Measurements from ENCODE around the gene CNOT3. TPM values are rescaled to one million over a fixed set of nuclear protein-coding genes. Genes with fewer than 3 reads are reported as not detected.
"Not testable (repeated sequence)": the region's sequence is repeated elsewhere in the genome, so short reads cannot be mapped to it uniquely, and the experiment has no call there.

CNOT3 gene
- 53.2 and 64.6 TPM in 2 replicates for total RNA-seq

- H3K4me3 Mint-ChIP-seq = peak within 1 kb of the TSS; percentile 85
- ATAC-seq (ENCODE audit: low read depth) (no peak), DNase-seq (no peak)
- ChIA-PET POLR2A (interaction anchor here (0.5 to 3.8 kb wide), 17 partner anchors 13 to 1462 kb away, joined by 3 to 69 read pairs (median 5); partner anchors contain the start of genes FIZ1, LENG1, LENG8 and LENG9), CTCF (interaction anchor here (0.9 to 1.7 kb wide), 2 partner anchors 24 to 51 kb away, joined by 3 to 8 read pairs; partner anchors contain the start of gene MBOAT7)
- H3K36me3 Mint-ChIP-seq (ENCODE audit: low read depth) = peaks cover 32% of the 10 kb centered on the region
- H3K9me3 Mint-ChIP-seq = no peaks in the 10 kb centered on the region
- no peak for TF ChIP-seq CTCF (IDR thresholded peaks at IDR 0.05)
- H3K27ac Mint-ChIP-seq = peak within 1 kb of the TSS; percentile 90
- intact Hi-C loops (cut with micrococcal nuclease) = loop anchor here (1.0 to 2.0 kb wide), 8 partner anchors 21 to 1247 kb away; partner anchors contain the start of genes LENG1, MYADM, NDUFA3 and PRPF31
- no peaks in the 10 kb centered on the region for H3K27me3 Mint-ChIP-seq
- peaks cover 51% of the 10 kb centered on the region for H3K4me1 Mint-ChIP-seq
Observed at GRCh38 chr19:54137699-54138488, at the start of gene CNOT3. TSS of gene CNOT3 (plus strand) at chr19:54137762. CDS start at chr19:54142979, 5,217 bp downstream.

DNA sequence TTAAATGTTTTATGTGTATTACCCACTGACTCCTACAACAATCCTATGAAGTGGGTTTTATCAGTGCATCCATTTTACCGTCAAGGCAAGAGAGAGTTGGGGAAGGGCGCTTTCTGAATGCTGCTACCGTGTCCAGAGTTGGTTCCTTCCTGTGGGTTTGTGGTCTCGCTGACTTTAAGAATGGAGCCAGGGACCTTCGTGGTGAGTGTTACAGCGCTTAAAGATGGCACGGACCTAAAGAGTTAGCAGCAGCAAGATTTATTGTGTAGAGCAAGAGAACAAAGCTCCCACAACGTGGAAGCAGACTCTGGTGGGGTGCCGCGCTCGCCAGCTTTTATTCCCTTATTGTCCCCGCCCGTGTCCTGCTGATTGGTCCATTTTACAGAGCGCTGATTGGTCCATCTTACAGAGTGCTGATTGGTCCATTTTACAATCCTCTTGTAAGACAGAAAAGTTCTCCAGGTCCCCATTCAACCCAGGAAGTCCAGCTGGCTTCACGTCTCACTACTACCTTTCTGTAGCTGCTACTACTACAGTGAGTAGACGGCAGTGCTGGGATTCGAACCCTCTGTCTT, 43.0 kb upstream of the CNOT3 start:
- Mint-ChIP-seq H3K9me3 (peaks cover 3% of the 10 kb centered on the region), H3K27me3 (peaks cover 12% of the 10 kb centered on the region), H3K27ac (no peak overlapping the region), H3K36me3 (ENCODE audit: low read depth) (no peaks in the 10 kb centered on the region), H3K4me1 (peaks cover 9% of the 10 kb centered on the region), H3K4me3 (peak overlapping the region; percentile 15)
- ChIA-PET CTCF (no interaction called here), POLR2A (interaction anchor here (0.6 to 1.4 kb wide), 2 partner anchors 112 to 163 kb away, joined by 3 to 6 read pairs; no protein-coding TSS in a partner anchor)
- no peak for TF ChIP-seq CTCF (IDR thresholded peaks at IDR 0.05)
- intact Hi-C loops (cut with micrococcal nuclease) = no loop called here
- no peak for DNase-seq
- ATAC-seq (ENCODE audit: low read depth) = no peak

DNA sequence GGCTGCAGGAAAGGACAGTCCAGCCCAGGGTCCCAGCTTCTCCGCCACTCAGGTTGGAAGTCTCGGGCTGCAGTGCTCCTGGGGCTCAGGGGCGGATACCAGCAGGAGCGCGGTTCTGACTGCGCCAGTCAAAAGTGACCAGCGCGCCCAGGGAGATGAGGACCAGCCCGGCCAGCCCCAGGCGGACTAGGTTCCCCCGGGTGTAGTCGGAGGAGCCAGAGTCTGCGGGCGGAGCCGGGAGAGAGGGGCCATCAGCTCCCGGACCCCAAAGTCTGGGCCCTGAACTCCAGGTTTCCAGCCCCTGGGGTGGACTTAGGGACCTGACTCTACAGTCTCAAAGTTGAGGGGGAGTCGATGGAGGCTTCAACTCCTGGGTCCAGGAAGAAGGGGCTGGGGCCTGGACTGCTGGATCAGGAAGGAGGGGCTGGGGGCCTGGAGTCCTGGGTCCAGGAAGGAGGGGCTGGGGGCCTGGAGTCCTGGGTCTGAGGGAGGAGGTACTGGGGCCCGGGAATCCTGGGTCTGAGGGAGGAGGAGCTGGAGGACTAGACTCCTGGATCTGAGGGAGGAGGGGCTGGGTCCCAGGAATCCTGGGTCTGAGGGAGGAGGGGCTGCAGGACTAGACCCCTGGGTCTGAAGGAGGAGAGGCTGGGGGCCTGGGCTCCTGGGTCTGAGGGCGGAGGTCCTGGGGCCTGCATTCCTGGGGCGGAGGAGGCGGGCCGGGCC, 42.3 kb upstream of the CNOT3 start:
- POLR2A ChIA-PET = interaction anchor here (0.6 to 1.4 kb wide), 5 partner anchors 20 to 163 kb away, joined by 3 to 6 read pairs (median 3); partner anchors contain the start of genes PRPF31 and TFPT

DNA sequence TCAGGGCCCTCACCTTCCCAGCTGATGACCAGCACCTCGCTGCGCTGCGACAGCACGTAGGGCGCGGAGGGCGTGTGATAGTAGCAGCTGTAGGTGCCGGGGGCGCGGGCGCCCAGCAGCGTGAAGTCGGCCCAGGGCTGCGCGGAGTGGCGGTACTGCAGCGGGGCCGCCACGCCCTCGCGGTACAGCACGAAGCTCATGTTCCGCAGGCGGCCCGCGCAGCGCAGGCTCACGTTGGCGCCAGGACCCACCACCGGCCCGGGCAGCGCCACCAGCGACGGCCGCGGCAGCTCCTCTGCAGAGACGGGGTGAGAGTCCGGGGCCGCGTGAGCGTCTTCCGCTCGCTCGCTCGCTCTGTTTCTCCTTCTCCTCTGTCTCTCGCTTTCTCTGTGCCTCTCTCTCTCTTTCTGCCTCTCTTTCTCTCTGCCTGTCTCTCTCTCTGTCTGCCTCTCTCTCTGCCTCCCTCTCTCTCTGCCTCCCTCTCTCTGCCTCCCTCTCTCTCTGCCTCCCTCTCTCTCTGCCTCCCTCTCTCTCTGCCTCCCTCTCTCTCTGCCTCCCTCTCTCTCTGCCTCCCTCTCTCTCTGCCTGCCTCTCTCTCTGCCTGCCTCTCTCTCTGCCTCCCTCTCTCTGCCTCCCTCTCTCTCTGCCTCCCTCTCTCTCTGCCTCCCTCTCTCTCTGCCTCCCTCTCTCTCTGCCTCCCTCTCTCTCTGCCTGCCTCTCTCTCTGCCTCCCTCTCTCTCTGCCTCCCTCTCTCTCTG, 41.5 kb upstream of the CNOT3 start:
- intact Hi-C loops (cut with micrococcal nuclease); H3K36me3 Mint-ChIP-seq (ENCODE audit: low read depth); H3K9me3 Mint-ChIP-seq; H3K4me1 Mint-ChIP-seq; H3K27ac Mint-ChIP-seq: not testable (repeated sequence)
- ChIA-PET CTCF (interaction anchor here (0.9 kb wide), 1 partner anchor 303 kb away, joined by 3 read pairs; no protein-coding TSS in a partner anchor), POLR2A (interaction anchor here (0.7 to 1.3 kb wide), 4 partner anchors 12 to 70 kb away, joined by 3 to 16 read pairs (median 4); partner anchors contain the start of genes PRPF31 and TFPT)
- ATAC-seq (ENCODE audit: low read depth) = peak; percentile 85
- DNase-seq = peak; percentile 44
- H3K4me3 Mint-ChIP-seq = peak overlapping the region; percentile 72
- H3K27me3 Mint-ChIP-seq = peaks cover 12% of the 10 kb centered on the region

More for the DNA sequence above, 42.3 kb upstream of the CNOT3 start:
- intact Hi-C loops (cut with micrococcal nuclease) = no loop called here
- ATAC-seq (ENCODE audit: low read depth) = no peak
- H3K9me3 Mint-ChIP-seq = peaks cover 3% of the 10 kb centered on the region
- H3K4me1 Mint-ChIP-seq = peaks cover 9% of the 10 kb centered on the region
- H3K36me3 Mint-ChIP-seq (ENCODE audit: low read depth) = no peaks in the 10 kb centered on the region
- DNase-seq = no peak
- no peak overlapping the region for H3K4me3 Mint-ChIP-seq
- H3K27me3 Mint-ChIP-seq = peaks cover 12% of the 10 kb centered on the region
- CTCF ChIA-PET = interaction anchor here (0.9 kb wide), 1 partner anchor 302 kb away, joined by 3 read pairs; no protein-coding TSS in a partner anchor
- no peak for TF ChIP-seq CTCF (IDR thresholded peaks at IDR 0.05)
- no peak overlapping the region for H3K27ac Mint-ChIP-seq
